Fibroblast of lung (primary cell): Measurements from ENCODE around the gene TRMT44.

Source experiments
- CTCF ChIP-seq, 2 donors: IDR thresholded peaks in 1 of 2; conservative IDR thresholded peaks in 1 of 2; 1 replicate in 1 of 2; 2 replicates in 1 of 2; pipeline ENCODE4 v1.5.1; 2011 to 2012; ENCODE audit warnings: low read length in 2 of 2, control low read depth in 1 of 2, inconsistent platforms in 1 of 2, low read depth in 1 of 2, mild to moderate bottlenecking in 1 of 2
- EZH2 ChIP-seq: IDR thresholded peaks from 2 replicates; pipeline ENCODE4 v1.5.1; 2012; ENCODE audit warnings: low read length, control low read depth, mild to moderate bottlenecking; ENCODE audit errors: missing control alignments

- TF ChIP-seq CTCF (conservative IDR thresholded peaks at IDR 0.05 in 1 of 2, IDR thresholded peaks at IDR 0.05 in 1 of 2; ENCODE audit: low read depth in 1 of 2, low read length in 2 of 2) (no peak), EZH2 (no peak)
Observed at GRCh38 chr4:8440492-8441311, at the start of gene TRMT44, which contains the start of gene ACOX3.
